Measurements from ENCODE around the gene MMP7.

Gene MMP7

GRCh38 chr11:102493524-102493923 is 37.0 kb downstream of the MMP7 start:
- no peak for DNase-seq

GRCh38 chr11:102491969-102492368 is 38.6 kb downstream of the MMP7 start:
- no peak for DNase-seq

- no peak for DNase-seq
Observed at GRCh38 chr11:102489186-102490145, 41.1 kb downstream of the MMP7 start.

GRCh38 chr11:102488208-102488607 is 42.3 kb downstream of the MMP7 start:
- DNase-seq = no peak

- DNase-seq = no peak
Observed at GRCh38 chr11:102487214-102487613, 43.3 kb downstream of the MMP7 start.

- DNase-seq = no peak
Observed at GRCh38 chr11:102486584-102486983, 44.0 kb downstream of the MMP7 start.

- no peak for DNase-seq
Observed at GRCh38 chr11:102485095-102485722, 45.3 kb downstream of the MMP7 start.

- no peak for DNase-seq
Observed at GRCh38 chr11:102482433-102482832, 48.1 kb downstream of the MMP7 start.

- DNase-seq = no peak
Observed at GRCh38 chr11:102479733-102480132, 50.8 kb downstream of the MMP7 start.

GRCh38 chr11:102478673-102479299 is 51.8 kb downstream of the MMP7 start:
- DNase-seq = no peak

- DNase-seq = no peak
Observed at GRCh38 chr11:102476812-102477211, 53.7 kb downstream of the MMP7 start.

GRCh38 chr11:102476069-102476468 is 54.5 kb downstream of the MMP7 start:
- no peak for DNase-seq

GRCh38 chr11:102473543-102473942 is 57.0 kb downstream of the MMP7 start:
- no peak for DNase-seq

- no peak for DNase-seq
Observed at GRCh38 chr11:102472127-102472526, 58.4 kb downstream of the MMP7 start.

- DNase-seq = no peak
Observed at GRCh38 chr11:102471474-102471873, 59.1 kb downstream of the MMP7 start.

All from stimulated activated CD8-positive, alpha-beta memory T cell treated with anti-CD3 and anti-CD28 coated beads, Interleukin-4, amount 100 ng/mL, for 48 hours (primary cell).